M059J (cell line): ENCODE measurements around the gene ASPSCR1. TPM values are rescaled to one million over a fixed set of nuclear protein-coding genes. Genes with fewer than 3 reads are reported as not detected.

ENCODE experiments used
- DNase-seq: peaks from one replicate; pipeline ENCODE4 v3.0.0-alpha.2; 2012; ENCODE audit warnings: low read depth
- total RNA-seq: library from RNA; depleted of rRNA; stranded (reverse); fragments of >200 nt; shearing (Covaris generic); gene quantifications from 2 replicates; pipeline ENCODE4 v1.2.3, GENCODE V29; 2014

ASPSCR1 gene
- total RNA-seq, 1 experiment from 2014 or later, result 33.0 TPM

- no peak for DNase-seq
Measured at GRCh38 chr17:82039695-82040299, 62.4 kb downstream of the ASPSCR1 start.

- peak; percentile 56 for DNase-seq
Measured at GRCh38 chr17:82041144-82041814, 63.9 kb downstream of the ASPSCR1 start.

- no peak for DNase-seq
Measured at GRCh38 chr17:82042649-82043048, 65.2 kb downstream of the ASPSCR1 start.

- no peak for DNase-seq
Measured at GRCh38 chr17:82043507-82043906, 66.1 kb downstream of the ASPSCR1 start.

GRCh38 chr17:82045936-82046484 lies 68.6 kb downstream of the ASPSCR1 start:
- no peak for DNase-seq

- no peak for DNase-seq
Measured at GRCh38 chr17:82046903-82047302, 69.5 kb downstream of the ASPSCR1 start.

- DNase-seq, result no peak
Measured at GRCh38 chr17:82047379-82047778, 70.0 kb downstream of the ASPSCR1 start.

GRCh38 chr17:82047914-82048570 lies 70.6 kb downstream of the ASPSCR1 start:
- DNase-seq, result no peak

- no peak for DNase-seq
Measured at GRCh38 chr17:82048571-82048971, 71.1 kb downstream of the ASPSCR1 start.

GRCh38 chr17:82049106-82049505 lies 71.7 kb downstream of the ASPSCR1 start:
- DNase-seq, result no peak

GRCh38 chr17:82049521-82049971 lies 72.1 kb downstream of the ASPSCR1 start:
- DNase-seq, result no peak

- DNase-seq, result no peak
Measured at GRCh38 chr17:82050152-82050760, 72.8 kb downstream of the ASPSCR1 start.

- no peak for DNase-seq
Measured at GRCh38 chr17:82050761-82051641, 73.6 kb downstream of the ASPSCR1 start.

- peak; percentile 53 for DNase-seq
Measured at GRCh38 chr17:82051776-82052637, 74.6 kb downstream of the ASPSCR1 start, which contains the start of the genes GPS1 and RFNG. TSS of gene GPS1 (plus strand) at chr17:82051898. CDS start at chr17:82051932, 34 bp downstream. TSS of gene RFNG (minus strand) at chr17:82051811. CDS start at chr17:82051766, 45 bp downstream.

GRCh38 chr17:82052638-82053059 lies 75.2 kb downstream of the ASPSCR1 start:
- DNase-seq, result no peak

- DNase-seq, result no peak
Measured at GRCh38 chr17:82053130-82053529, 75.7 kb downstream of the ASPSCR1 start.

GRCh38 chr17:82053556-82054263 lies 76.3 kb downstream of the ASPSCR1 start:
- DNase-seq, result no peak

- no peak for DNase-seq
Measured at GRCh38 chr17:82054351-82055022, 77.1 kb downstream of the ASPSCR1 start.
